Measurements from ENCODE around the gene CCT3.

GRCh38 chr1:156263288-156263655 is 74.8 kb downstream of the CCT3 start:
- TF ChIP-seq CREB1 (CRISPR knock-in tag; IDR thresholded peaks at IDR 0.05; ENCODE audit: low read depth), result no peak
- TF ChIP-seq CTCF (conservative IDR thresholded peaks at IDR 0.05; ENCODE audit: low read depth in 2 of 2), result no peak
- TF ChIP-seq STAT1 (IDR thresholded peaks at IDR 0.05; ENCODE audit: unreplicated experiment), result no peak
- no peak for TF ChIP-seq POLR2AphosphoS5 (IDR thresholded peaks at IDR 0.05; ENCODE audit: low read depth)
- no peak for TF ChIP-seq EZH2 (IDR thresholded peaks at IDR 0.05; ENCODE audit: low read depth, unreplicated experiment)
- TF ChIP-seq JUNB (IDR thresholded peaks at IDR 0.05; ENCODE audit: unreplicated experiment), result no peak
- TF ChIP-seq REST (IDR thresholded peaks at IDR 0.05; ENCODE audit: unreplicated experiment), result no peak
- TF ChIP-seq EZH2phosphoT487 (IDR thresholded peaks at IDR 0.05; ENCODE audit: unreplicated experiment), result no peak
- TF ChIP-seq ZNF114 (CRISPR knock-in tag; IDR thresholded peaks at IDR 0.05), result no peak
- TF ChIP-seq ZNF462 (CRISPR knock-in tag; IDR thresholded peaks at IDR 0.05), result no peak

Data from GM23338 (cell line).